G401 (cell line): ENCODE measurements around the gene ROPN1L. TPM values are rescaled to one million over a fixed set of nuclear protein-coding genes. Genes with fewer than 3 reads are reported as not detected.
A peak's percentile ranks its signal among the peaks of the same experiment; 100 is the strongest.

Experiments used
- DNase-seq: peaks from one replicate; pipeline ENCODE4 v3.0.0-alpha.2; 2015; ENCODE audit warnings: low spot score
- in situ Hi-C: cut with HindIII; loops from 2 replicates; pipeline ENCODE4 v1.10.0; 2016; ENCODE audit warnings: low sequenced_read_pairs, mixed read lengths
- total RNA-seq: library from RNA; depleted of rRNA; stranded (reverse); fragments of >200 nt; shearing (Covaris generic); gene quantifications from 2 replicates; pipeline ENCODE4 v1.2.3, GENCODE V29; 2014

Gene ROPN1L
- total RNA-seq, 1 experiment from 2014 or later = not detected

DNA sequence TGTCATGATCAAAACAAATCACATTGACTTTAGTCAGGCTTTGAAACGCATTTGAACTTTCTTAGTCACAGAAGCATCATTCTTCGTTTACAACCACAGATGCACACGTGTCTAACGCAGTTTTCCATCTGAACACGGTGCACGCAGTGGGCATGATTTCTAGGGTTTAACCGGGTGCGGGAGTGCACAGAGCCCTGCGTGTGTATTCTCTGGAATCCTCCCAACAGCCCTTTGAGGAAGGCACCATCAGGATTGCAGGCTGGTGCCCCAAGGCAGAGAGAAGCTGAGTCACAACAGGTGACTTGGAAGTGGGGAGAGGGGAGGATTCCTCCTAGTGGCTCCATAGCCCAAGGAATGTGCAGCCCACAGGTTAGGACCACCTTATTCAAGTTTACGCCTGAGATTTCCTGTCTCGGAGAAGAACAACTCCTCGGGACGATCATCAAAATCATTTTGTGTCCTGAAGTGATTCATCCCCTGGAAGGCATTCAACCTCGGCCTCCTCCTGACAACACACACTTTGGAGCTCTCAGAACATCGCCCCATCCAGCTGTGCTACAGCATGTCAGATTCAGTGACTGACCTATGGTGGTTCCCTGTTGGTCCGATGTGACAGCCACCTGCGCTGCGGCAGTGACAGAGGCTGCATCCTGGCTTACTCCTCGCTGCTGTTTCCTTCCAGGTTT is 13.1 kb downstream of the ROPN1L start:
- in situ Hi-C loops = no loop called here
- no peak for DNase-seq

DNA sequence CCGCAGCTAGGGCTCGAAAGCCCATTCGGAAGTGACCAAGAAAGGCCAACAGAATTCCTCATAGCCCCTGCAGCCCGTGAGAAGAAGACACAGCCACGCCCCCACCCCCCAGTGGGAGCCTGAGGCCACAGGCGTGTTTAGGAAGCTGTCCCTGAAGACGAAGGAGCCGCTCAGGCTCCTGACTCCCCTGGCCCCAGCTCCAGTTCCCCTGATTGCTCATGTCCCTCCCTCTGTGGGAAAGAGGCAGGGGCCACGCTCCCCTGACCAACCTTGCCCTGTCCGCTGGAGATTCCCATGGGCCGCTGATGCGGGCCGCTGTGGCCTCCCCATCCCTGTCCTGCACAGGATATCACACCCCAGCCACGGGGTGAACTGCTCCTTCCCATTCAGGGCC is 13.6 kb downstream of the ROPN1L start:
- DNase-seq = no peak
- in situ Hi-C loops = no loop called here

DNA sequence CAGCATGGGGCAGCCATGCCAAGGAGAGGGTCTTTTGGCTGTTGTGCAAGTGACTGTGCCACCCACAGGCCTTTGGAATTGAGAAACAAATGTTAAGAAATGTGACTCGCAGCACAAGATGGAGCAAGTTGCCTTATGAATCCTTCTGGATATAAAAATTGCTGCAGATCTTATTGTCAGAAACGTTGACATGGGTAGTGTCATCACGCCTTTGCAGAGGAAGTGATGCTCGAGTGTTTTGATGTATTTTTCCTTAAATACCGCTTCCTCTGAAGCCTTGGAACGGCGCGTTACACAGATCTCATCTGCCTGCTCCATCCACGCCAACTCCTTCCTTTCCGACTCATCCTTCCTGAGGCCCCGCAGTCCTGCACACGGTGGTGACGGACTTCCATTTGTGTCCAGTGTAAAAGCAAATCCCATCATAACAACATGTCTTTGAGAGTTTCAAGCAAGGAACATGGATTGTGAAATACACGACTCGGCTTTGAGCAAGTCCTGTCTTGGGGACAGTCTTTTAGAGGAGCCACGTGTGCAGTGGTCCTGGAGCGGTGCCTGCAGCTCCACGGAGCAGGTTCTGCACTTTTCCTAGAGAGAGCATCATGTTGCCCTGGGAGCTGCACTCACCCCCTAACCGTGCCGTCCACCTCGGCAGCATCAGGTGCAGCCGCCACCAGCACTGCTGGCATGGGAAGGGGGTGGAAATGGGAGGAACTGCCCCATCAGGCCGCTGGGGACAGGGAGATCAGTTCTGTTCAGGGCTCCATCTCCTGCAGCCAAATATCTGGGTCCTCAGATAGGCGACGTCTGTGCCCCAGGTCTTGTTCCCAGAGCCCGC is 15.1 kb downstream of the ROPN1L start:
- in situ Hi-C loops = no loop called here
- DNase-seq = no peak

DNA sequence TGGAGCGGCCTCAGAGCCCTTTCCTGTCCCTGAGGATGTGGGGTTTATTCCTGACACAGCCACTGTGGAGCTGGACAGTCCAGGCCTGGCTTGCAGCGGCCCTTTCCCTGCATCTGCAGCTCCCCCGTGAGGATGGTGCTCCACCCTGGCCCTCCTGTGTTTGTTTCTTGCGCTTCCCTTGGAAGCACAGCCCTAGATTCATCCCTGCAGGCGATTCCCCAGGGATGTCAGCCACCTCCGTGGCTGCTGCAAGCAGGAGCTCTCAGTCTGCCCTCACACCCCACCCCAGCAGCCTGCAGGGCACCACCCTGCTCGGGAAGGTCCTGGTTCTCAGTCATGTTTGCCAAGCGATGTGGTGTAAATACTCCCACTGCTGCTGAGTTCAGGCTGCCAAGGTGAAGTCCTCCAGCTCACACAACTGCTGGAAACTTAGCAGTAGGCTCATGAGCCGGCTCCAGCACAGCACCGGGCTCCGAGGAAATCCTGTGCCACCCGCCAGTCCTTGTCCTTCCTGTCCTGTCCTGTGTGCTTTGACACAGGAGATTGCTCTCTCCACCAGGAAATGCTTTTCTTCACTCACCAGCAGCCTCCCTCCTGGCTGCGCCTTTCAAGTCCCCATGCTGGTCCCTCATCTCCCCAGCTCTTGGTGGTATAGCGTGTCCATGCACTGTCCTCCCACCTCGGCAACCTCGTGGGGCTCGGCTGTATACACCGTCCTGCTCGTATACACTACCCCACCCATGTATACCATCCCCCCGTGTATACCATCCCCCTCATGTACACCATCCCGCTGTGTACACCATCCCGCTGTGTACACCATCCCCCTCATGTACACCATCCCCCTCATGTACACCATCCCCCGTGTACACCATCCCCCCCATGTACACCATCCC is 16.2 kb downstream of the ROPN1L start:
- DNase-seq = no peak
- in situ Hi-C loops = no loop called here

DNA sequence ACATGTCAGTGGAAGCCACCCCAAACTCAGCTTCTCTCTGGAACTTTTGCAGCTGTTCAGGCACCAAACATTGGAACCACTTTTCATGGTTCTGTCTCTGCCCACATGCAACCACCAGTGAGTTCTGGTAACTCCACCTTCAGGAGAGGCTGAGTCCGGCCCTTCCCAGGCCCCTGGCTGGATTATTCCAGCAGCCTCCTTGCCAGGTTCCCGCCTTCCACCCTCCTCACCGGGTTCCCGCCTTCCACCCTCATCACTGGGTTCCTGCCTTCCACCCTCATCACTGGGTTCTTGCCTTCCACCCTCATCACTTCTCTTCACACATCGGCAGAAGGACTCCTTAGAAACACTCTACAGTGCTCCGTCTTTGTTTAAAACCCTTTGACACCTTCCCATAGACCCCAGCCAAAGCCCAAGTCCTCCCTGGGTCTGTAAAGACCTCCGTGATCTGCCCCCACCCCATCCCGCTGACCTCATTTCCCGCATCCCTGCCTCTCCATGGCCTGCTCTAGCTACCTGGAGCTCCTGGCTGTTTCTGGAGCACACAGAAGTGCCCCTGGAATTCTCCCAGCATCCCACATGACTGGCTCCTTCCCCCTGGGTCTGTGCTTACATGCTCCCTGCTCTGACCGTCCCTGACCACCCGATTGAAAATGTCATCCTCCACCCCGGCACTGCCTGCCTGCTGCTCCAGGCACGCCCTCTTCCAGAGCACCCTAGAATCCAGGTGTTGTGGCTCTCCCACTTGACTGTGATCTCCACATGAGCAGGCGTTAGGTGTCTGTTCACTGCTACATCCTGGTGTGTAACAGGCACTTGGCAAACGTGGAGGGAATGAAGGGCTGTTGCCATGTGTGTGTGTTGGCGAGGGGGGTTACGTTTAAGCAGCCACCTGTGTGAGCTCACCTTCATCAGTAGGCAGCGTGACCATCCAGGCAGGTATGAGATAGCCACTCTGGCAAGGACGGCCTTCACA is 17.7 kb downstream of the ROPN1L start:
- in situ Hi-C loops = no loop called here
- no peak for DNase-seq

DNA sequence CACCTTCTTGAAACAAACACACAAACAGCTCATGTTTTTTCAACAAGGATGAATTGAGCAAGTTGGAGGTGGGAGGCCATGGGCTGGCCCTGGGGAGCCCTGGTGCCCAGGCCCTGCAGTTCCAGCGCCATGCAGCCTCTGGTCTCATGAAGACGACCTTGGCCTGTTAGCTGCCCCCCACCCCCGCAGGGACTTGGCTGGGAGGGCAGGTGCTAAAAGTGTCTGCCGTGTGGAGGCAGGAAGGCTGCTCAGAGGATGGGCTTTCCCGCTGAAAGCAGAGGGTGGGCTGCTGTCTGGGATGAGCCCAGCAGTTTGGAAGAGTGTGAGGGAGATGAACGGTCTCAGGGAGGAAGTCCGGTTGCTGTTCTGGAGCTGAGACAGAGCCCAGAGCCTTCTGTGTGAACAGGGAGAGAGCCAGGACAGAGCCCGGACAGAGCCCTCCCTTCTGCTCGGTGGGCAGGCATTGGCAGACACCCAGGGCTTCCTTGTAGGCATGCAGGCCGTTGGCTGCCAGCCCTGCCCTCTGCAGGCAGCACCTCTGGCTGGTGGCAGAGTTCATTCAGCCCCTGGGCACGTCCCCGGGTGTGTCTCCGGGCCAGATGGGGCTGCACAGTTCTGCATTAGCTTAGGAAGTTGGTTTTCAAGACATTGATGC is 18.7 kb downstream of the ROPN1L start:
- in situ Hi-C loops = no loop called here
- DNase-seq = peak; percentile 21

DNA sequence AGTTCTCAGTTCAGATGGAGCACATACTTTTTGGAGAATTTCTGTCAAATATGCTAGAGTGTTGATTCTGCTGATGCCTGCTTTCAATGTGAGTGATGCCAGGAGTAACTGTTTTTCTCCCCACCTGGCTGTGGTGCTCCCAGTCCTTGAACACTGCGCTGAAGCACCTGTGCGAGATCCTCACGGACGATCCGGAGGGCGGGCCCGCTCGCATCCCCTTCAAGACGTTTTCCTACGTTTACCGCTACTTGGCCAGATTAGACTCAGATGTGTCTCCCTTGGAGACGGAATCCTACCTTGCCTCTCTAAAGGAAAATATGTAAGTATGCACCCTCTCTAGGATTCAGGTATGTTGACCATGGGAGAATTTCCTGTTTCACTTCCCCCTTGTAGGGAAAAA is 19.4 kb downstream of the ROPN1L start:
- DNase-seq = no peak
- in situ Hi-C loops = no loop called here

DNA sequence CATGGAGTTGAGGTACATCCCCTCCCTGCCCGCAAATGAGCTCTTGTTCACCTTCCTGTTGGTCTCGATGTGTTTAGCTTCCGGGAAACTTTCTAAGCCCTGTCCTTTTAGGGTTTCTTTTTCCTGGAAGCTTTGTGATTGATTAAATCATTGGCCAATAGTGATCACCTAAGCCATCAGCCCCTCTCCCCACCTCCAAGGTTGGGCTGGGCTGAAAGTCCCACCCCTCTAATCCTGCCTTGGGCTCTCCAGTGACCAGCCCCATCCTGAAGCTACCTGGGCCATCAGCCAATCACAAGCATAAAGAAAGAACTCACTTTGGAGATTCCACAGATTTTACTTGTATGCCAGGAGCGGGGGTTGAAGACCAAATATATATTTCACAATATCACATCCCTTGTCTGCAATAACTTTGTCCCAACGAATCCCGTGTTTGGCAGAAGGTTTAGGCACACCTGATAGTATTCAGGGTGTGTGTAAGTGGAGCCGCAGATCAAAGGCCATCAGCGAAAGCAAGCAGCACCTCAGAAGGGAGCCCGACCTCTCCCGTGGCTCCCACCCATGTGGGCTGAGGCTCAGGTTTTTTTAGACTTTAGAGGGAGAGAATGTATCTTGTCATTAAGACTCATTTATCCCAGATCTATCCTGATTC is 20.4 kb downstream of the ROPN1L start:
- no peak for DNase-seq
- in situ Hi-C loops = no loop called here

DNA sequence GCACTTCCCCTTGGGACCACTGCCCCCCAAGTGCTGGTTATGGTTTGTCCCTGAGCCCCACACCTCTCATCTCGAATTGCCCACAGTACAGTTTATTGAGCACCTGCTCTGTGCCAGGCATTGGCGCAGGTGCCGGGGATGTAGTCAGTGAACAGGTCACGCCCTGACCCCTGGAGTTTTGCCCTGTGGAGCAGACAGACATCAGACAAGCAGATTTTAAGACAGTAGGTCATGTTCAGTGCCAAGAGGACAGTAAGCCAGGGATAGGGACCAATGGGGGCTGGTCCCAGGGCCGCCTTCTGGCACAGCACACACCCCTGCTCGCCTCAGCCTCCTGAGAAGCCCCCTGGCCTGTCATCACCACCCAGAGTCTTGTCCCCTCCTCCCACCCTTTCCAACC is 21.9 kb downstream of the ROPN1L start:
- DNase-seq = no peak
- in situ Hi-C loops = no loop called here

DNA sequence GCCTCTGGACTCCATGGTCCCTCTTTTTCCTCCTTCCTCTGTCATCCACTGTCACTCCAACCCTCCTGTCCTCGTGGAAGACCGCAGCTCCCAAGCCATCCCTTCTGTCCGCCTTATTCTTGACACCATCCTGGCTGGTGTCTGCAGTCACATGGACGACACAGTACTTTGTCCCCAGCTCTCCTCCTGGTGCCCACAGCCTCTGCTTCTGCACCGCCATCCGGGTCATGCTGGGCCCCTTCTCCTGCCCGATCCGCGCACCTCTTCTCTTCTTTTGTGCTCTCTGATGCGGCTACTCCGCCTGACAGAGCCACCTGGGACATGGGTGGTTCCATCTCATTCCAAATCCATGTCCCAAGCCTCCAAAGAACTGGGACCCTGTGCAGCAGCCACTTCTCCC is 22.5 kb downstream of the ROPN1L start:
- DNase-seq = no peak
- in situ Hi-C loops = no loop called here

DNA sequence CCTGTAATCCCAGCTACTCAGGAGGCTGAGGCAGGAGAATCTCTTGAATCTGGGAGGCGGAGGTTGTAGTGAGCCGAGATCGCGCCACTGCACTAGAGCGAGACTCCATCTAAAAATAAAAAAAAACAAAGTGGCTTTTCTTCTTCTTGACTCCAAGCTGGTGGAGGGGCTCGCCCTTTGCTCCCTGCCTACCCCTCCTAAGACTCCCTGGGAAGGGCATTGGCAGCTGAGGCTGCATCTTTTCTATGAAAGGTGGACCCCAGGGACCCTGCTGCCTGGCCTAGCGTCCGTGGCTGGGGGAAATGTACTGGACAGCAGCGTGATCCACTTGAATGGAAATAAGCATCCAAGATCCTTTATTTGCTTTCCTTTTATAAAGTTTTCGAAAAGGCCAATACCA is 24.0 kb downstream of the ROPN1L start:
- in situ Hi-C loops = no loop called here
- DNase-seq = no peak

DNA sequence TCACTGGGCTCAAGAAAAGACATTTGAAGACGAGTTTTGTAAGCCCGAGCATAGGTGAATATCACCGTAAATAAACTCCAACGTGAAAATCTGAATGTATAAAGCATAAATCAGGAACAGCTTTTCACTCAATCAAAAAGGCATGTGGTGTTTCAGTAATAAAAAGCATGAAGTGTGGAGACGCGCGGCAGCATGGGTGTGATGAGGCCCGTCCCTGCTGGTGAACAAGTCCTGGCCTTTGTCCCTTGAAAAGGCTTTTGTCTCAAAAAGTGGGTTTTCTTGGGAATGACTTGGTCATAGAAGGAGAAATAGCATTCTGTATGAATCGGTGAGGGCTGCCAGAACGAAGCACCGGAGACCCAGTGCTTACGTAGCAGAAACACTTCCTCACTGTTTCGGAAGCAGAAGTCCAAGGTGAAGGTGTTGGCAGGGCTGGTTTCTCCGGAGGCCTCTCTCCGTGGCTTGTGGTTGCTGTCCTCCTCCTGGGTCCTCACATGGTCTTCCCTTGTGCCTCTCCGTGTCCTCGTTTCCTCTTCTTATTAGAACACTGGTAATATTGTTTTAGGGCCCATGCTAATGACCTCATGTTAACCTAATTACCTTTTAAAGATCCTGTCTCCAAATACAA is 24.9 kb downstream of the ROPN1L start:
- in situ Hi-C loops = no loop called here

DNA sequence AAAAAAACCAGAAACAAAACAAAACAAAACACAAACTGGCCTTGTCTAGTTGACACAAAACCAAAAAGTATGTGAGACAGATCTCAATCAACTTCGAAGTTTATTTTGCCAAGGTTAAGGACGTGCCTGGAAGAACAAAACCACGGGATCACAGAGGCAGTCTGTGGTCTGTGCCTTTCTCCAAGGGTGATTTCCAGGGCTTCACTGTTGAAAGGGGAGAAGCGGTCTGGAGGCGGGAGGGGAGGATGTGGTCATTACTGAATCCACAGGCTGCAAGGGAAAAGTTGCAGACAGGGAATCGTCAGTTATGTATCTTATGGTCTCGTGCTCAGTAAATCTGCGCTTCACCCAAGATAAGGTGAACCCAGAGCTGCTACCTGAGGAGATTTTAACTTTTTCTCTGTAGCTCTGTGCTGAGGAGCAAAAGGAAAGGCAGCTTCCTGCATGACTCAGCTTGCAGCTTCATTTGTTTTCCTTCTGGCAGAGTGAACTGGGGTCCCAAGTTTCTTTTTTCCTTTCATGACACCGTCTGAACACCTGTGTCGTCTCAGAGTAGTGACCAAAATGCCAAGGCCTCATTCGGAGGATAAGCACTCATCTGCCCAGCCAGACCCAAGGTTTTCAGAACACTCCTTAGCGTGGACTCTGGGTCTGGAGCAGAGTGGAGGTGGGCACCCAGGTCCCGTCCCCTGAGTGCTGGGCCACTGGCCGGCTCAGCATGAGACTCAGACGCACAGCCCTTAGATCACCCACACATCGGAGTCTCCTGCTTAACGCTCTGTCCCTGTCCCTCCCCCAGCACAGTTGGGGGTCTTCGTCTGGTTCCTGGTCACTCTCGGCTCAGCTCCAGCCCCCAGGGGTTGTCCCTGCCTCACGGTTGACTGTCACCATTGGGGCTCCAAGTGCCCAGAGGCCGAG is 25.9 kb downstream of the ROPN1L start:
- no peak for DNase-seq
- in situ Hi-C loops = no loop called here

More for the DNA sequence above, 24.9 kb downstream of the ROPN1L start:
- DNase-seq = no peak

DNA sequence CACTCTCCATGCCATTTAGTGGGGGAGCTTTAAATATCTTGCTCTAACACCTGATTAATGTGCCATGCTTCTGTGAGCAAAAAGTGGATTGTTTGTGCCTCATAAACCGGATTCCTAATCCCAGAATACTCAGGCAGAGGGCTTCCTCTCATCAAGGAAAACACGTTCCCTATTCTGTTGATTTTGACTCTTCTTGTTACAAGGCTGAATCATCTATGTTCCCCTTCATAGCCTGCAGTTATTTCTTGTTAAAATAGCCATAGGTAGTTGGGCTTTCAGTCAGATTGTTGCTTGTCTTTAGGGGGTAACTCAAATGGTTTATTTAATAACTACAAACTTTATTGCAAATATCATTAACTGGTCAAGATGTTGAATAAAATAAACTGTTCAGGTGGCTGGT is 26.6 kb downstream of the ROPN1L start:
- DNase-seq = no peak
- in situ Hi-C loops = no loop called here

DNA sequence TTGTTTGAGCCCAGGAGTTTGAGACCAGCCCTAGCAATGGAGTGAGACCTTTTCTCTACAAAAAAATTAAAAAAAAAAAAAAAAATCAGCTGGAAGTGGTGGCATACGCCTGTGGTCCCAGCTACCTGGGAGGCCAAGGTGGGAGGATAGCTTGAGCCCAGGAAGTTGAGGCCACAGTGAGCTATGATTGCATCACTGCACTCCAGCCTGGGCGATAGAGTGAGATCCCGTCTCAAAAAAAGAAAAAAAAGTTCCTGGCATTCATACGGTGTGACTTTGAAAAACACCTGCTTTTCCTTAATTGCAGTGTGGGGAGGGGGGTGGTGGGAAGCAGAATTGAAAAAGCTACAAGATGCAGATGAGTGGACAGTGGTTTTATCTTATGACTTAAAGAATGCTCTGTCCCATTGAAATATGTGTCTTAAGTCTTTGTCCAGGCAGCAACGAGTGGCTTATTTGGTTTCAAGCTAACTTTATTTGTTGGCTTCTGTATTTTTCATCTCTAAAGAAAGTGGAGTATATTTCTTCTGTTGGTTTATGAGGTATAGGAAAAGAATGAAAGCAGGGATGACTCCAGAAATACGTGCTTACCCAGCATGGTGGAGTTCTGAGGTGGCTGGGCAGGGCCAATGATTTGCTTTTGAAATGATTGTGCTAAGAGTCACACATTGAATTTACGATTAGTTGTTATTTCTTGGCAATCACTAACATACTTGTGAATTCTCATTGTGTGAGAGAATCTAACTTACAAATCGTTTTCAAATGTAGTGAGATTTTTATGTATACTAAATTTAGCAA is 27.8 kb downstream of the ROPN1L start:
- in situ Hi-C loops = no loop called here

DNA sequence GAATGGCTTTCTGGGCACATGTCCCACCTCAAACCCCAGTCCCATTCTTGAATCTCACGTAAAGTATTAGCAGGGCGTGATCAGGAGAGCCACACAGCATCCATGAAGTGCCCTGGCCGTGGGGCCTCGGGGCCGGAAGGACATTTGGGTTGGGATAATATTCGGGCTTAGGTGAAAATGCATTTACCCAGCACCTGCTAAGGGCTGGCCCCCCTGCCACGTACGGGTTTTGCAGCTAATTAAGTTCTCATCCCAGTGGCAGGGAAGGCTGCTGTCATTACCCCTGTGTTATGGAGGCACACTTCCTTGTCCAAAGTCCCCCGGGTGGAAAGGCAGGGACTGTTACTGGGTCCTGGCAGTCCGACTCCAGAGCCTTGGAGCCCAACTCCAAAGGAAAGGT is 29.0 kb downstream of the ROPN1L start:
- in situ Hi-C loops = no loop called here
- DNase-seq = no peak

More for the DNA sequence above, 27.8 kb downstream of the ROPN1L start:
- DNase-seq = no peak
